HFFc6 (cell line): ENCODE data around the gene MICA. TPM values are rescaled to one million over a fixed set of nuclear protein-coding genes. Genes with fewer than 3 reads are reported as not detected.
"Not testable (repeated sequence)": the region's sequence is repeated elsewhere in the genome, so short reads cannot be mapped to it uniquely, and the experiment has no call there.

Experiments used
- DNase-seq: peaks from one replicate; pipeline ENCODE4 v3.0.0-alpha.2; 2018
- H3K27ac Mint-ChIP-seq: 2 replicates; pipeline ENCODE4 v1.8.0; 2020; ENCODE audit warnings: mild to moderate bottlenecking, mixed read lengths
- H3K27me3 Mint-ChIP-seq: 2 replicates; pipeline ENCODE4 v1.8.0; 2021; ENCODE audit warnings: mild to moderate bottlenecking, moderate library complexity, mixed read lengths; ENCODE audit not compliant: insufficient read depth
- H3K36me3 Mint-ChIP-seq: 2 replicates; pipeline ENCODE4 v1.8.0; 2021; ENCODE audit warnings: low read depth, mixed read lengths
- H3K4me1 Mint-ChIP-seq: 2 replicates; pipeline ENCODE4 v1.8.0; 2020; ENCODE audit warnings: low read depth, mixed read lengths
- H3K4me3 Mint-ChIP-seq: 2 replicates; pipeline ENCODE4 v1.8.0; 2020; ENCODE audit warnings: mild to moderate bottlenecking, moderate library complexity, mixed read lengths
- H3K9me3 Mint-ChIP-seq: 2 replicates; pipeline ENCODE4 v1.8.0; 2020; ENCODE audit warnings: mild to moderate bottlenecking, mixed read lengths
- total RNA-seq, 6 experiments: library from RNA; stranded (reverse); fragmentation: NEBNext Ultra II Directional; extraction: Animal tissue kit (Norgen Biotek cat#: 25700); gene quantifications; 2 replicates in 1 of 6; 3 replicates in 5 of 6; pipeline ENCODE4 v1.2.3, GENCODE V29; 2021
- TF ChIP-seq, protein P1 (sequence below): fragments of 200-600 bp; sonication (generic); IDR thresholded peaks from 2 replicates; pipeline ENCODE4 v1.5.0; 2021; ENCODE audit warnings: antibody characterized with exemption, mild to moderate bottlenecking

Gene MICA
- total RNA-seq, 6 experiments from 2014 or later: 14.7 to 24.0 (median 17.7) TPM

- H3K36me3 Mint-ChIP-seq: no peaks in the 10 kb centered on the region
- no peak for DNase-seq
- peaks cover 3% of the 10 kb centered on the region; the same call in 1 of the 2 replicates for H3K27me3 Mint-ChIP-seq
- TF ChIP-seq, protein P1, sequence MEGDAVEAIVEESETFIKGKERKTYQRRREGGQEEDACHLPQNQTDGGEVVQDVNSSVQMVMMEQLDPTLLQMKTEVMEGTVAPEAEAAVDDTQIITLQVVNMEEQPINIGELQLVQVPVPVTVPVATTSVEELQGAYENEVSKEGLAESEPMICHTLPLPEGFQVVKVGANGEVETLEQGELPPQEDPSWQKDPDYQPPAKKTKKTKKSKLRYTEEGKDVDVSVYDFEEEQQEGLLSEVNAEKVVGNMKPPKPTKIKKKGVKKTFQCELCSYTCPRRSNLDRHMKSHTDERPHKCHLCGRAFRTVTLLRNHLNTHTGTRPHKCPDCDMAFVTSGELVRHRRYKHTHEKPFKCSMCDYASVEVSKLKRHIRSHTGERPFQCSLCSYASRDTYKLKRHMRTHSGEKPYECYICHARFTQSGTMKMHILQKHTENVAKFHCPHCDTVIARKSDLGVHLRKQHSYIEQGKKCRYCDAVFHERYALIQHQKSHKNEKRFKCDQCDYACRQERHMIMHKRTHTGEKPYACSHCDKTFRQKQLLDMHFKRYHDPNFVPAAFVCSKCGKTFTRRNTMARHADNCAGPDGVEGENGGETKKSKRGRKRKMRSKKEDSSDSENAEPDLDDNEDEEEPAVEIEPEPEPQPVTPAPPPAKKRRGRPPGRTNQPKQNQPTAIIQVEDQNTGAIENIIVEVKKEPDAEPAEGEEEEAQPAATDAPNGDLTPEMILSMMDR: no peak
- peaks cover 10% of the 10 kb centered on the region for H3K4me1 Mint-ChIP-seq
- H3K4me3 Mint-ChIP-seq: no peak overlapping the region
- no peaks in the 10 kb centered on the region for H3K9me3 Mint-ChIP-seq
- no peak overlapping the region for H3K27ac Mint-ChIP-seq
These were observed 9.5 kb upstream of the MICA start for GRCh38 chr6:31393932-31394331.

- TF ChIP-seq, protein P1: no peak
- no peak overlapping the region for H3K27ac Mint-ChIP-seq
- DNase-seq: no peak
- peaks cover 14% of the 10 kb centered on the region for H3K4me1 Mint-ChIP-seq
- no peaks in the 10 kb centered on the region for H3K36me3 Mint-ChIP-seq
- H3K9me3 Mint-ChIP-seq: no peaks in the 10 kb centered on the region
- H3K4me3 Mint-ChIP-seq: no peak overlapping the region
- H3K27me3 Mint-ChIP-seq: peaks cover 3% of the 10 kb centered on the region; the same call in 1 of the 2 replicates
These were observed 9.0 kb upstream of the MICA start for GRCh38 chr6:31394381-31394780.

GRCh38 chr6:31395832-31396231 is 7.6 kb upstream of the MICA start:
- no peak for DNase-seq
- TF ChIP-seq, protein P1: no peak
- H3K27me3 Mint-ChIP-seq: peaks cover 3% of the 10 kb centered on the region; the same call in 1 of the 2 replicates
- no peak overlapping the region for H3K4me3 Mint-ChIP-seq
- H3K9me3 Mint-ChIP-seq: no peaks in the 10 kb centered on the region
- H3K4me1 Mint-ChIP-seq: peaks cover 14% of the 10 kb centered on the region
- H3K36me3 Mint-ChIP-seq: no peaks in the 10 kb centered on the region
- no peak overlapping the region for H3K27ac Mint-ChIP-seq

DNA sequence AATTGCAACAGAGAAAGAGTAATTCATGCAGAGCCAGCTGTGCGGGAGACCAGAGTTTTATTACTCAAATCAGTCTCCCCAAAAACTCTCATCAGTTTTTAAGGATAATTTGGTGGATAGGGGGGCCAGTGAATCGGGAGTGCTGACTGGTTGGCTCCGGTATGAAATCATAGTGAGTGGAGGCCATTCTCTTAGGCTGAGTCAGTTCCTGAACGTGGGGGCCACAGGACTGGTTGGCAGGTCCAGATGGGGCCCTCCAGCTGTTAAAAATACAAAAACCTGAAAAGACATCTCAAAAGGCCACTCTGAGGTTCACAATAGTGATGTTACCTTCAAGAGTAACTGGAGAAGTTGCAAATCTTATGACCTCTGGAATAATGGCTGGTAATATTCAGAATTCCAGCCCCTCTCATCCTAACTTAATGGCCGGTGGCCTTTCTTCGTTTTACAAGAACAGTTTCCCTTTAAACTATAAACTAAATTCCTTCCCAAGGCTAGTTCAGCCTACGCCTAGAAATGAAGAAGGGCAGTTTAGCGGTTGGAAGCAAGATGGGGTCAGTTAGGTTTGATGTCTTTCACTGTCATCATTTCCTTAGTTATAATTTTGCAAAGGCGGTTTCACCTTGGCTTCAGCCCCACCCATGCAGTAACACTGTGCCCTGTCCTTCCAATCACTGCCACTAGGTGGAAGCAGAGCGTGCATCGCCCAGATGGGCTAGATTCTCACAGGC is 6.8 kb upstream of the MICA start:
- Mint-ChIP-seq H3K27me3 (peaks cover 3% of the 10 kb centered on the region; the same call in 1 of the 2 replicates), H3K4me1 (peaks cover 20% of the 10 kb centered on the region), H3K9me3 (no peaks in the 10 kb centered on the region), H3K4me3 (no peak overlapping the region; the same call in 1 of the 2 replicates), H3K27ac (no peak overlapping the region), H3K36me3 (peaks cover 5% of the 10 kb centered on the region; the same call in 1 of the 2 replicates)
- TF ChIP-seq, protein P1: peak; percentile 90
- DNase-seq: peak; percentile 64

DNA sequence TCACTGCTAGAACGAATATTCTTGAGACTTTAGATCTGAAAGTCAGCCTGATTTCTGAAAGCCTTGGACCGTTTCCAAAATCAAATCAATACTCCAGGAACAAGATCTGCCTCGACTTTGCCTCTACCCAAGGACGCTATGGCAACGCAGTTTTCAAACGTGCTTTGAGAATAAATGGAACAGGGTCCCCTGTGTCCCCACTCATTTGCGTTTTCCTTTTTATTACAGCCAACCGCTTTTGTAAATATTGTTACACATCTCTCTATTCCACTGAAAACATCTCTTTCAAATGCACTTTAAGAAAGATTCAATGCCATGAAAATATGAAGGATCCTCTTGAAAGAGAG is 6.3 kb upstream of the MICA start:
- H3K4me1 Mint-ChIP-seq: peaks cover 26% of the 10 kb centered on the region
- H3K27me3 Mint-ChIP-seq, H3K27ac Mint-ChIP-seq, DNase-seq, H3K9me3 Mint-ChIP-seq, H3K36me3 Mint-ChIP-seq, H3K4me3 Mint-ChIP-seq: not testable (repeated sequence)

DNA sequence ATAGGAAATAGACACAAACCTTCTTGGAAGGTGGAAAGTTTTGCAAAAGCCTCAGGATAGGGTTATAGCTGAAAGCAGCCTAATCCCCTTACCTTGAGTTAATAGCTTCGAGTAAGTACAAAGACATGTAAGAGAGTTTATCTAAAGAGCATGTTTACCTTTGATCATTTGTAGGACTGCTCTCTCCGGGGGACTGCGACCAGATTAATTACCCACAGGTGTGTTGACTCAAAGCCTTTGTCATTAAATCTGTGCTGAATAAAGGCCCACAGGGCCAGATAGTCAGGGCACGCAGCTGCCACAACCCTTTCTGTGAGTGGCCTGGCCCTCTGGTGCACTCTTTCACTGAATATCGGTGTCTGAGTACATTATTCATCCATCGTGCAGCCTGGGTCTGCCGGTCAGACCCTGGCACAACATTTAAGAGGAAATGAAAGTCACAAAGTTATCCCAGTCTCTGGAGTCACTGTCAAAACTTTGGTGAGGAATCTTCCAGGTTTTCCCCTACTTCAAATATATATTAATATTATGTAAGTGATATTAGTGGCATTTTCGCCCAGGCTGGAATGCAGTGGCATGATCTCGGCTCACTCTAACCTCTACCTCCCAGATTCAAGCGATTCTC is 5.4 kb upstream of the MICA start:
- DNase-seq: no peak
- H3K9me3 Mint-ChIP-seq: no peaks in the 10 kb centered on the region
- H3K4me3 Mint-ChIP-seq: no peak overlapping the region
- H3K27ac Mint-ChIP-seq: no peak overlapping the region
- H3K36me3 Mint-ChIP-seq: peaks cover 10% of the 10 kb centered on the region; the same call in 1 of the 2 replicates
- TF ChIP-seq, protein P1: no peak
- H3K4me1 Mint-ChIP-seq: peaks cover 34% of the 10 kb centered on the region
- H3K27me3 Mint-ChIP-seq: peaks cover 3% of the 10 kb centered on the region; the same call in 1 of the 2 replicates
